ENCODE results near the gene TMEM203.
"Not testable (repeated sequence)": the region's sequence is repeated elsewhere in the genome, so short reads cannot be mapped to it uniquely, and the experiment has no call there.

TMEM203 gene

GRCh38 chr9:137205126-137206069 lies at the start of gene TMEM203, which contains the start of gene NDOR1:
Gene TMEM203, minus strand, starts transcription at chr9:137205648. Its CDS starts 234 bp downstream, at chr9:137205414.
Gene NDOR1, plus strand, starts transcription at chr9:137205700. Its CDS starts 78 bp downstream, at chr9:137205778.
- DNase-seq, result peak; percentile 47

GRCh38 chr9:137254624-137255447 lies 49.4 kb upstream of the TMEM203 start, which contains the start of gene NELFB:
Gene NELFB, plus strand, starts transcription at chr9:137255327.
- no peak for DNase-seq

DNA sequence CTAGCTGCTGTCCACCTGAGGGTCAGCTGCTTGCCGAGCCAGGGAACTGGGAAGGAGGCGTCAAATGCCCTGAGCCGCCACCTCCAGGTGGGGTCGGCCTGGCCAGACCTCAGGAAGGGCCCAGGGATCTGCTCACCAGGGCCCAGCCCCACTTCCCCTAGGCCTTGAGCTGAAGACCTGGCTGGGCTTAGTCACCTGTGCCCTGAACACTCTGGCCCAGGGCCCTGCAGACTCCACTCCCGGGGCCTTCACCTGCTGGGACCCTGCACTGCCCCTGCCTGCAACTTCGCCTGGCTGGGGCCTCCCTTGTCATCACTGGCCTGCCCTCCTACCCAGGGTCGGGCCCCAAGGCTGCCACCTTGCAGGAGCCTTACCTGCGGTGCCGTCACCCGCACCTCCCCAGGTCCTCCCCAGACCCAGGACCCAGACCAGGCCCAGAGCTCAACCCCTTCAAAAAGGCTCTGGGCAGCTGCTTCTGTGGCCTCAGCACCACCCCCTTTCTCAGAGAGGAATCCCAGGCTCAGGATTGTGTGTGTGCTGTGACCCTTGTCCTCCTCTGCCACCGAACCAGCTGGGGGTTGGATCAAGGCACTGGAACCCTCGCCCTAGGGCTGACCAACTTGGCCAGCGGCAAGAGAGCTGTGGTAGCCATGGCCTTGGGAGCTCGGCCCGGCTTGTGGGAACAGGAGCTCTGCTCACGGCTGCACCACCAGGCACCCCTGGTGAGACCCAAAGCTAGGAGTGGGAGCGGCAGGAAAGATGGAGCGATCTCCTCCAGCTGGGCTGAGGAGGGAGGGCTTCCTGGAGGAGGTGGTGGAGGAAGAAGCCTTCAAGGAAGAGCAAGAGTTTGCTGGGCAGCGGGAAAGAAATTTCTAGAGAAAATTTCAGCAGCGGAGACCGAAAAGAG lies 48.5 kb upstream of the TMEM203 start:
- no peak for DNase-seq

- DNase-seq, result no peak
These were observed 47.4 kb upstream of the TMEM203 start for GRCh38 chr9:137252555-137253506.

DNA sequence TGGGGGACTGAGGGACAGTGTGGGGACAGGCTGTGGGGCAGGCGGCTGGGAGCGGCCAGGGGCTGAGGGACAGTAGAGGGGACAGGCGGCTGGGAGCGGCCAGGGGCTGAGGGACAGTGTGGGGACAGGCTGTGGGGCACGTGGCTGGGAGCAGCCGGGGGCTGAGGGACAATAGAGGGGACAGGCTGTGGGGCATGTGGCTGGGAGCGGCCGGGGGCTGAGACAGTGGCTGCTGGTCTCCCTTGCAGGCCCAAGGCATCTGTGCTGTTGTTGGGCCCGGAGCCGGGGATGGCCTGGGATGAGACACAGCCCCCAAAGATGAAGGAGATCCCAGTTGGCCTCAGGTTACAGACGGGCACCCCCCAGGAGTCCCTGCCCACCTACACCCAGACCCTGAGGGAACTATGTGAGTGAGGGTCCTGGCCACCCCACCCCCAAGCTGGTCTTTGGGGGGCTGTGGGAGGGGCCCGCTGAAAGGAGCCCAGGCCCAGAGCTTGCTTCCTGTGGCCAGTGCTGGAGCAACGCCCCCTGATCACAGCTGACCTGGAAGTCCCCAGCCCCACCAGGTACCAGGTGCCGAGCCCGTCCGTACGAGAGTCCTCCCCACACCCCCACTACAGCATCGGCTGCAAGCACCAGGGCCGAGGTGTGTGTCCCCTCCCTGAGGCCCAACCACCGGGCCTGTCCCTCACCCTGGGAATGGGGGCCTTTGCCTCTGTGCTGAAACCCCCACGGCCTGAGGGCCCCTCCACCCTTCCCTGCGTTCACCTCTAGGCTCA lies 46.2 kb upstream of the TMEM203 start:
- DNase-seq, result no peak

GRCh38 chr9:137251194-137251461 lies 45.7 kb upstream of the TMEM203 start, which contains the start of gene STPG3:
Gene STPG3, plus strand, starts transcription at chr9:137251286. Its CDS starts 1 bp downstream, at chr9:137251287.
- DNase-seq, result no peak

DNA sequence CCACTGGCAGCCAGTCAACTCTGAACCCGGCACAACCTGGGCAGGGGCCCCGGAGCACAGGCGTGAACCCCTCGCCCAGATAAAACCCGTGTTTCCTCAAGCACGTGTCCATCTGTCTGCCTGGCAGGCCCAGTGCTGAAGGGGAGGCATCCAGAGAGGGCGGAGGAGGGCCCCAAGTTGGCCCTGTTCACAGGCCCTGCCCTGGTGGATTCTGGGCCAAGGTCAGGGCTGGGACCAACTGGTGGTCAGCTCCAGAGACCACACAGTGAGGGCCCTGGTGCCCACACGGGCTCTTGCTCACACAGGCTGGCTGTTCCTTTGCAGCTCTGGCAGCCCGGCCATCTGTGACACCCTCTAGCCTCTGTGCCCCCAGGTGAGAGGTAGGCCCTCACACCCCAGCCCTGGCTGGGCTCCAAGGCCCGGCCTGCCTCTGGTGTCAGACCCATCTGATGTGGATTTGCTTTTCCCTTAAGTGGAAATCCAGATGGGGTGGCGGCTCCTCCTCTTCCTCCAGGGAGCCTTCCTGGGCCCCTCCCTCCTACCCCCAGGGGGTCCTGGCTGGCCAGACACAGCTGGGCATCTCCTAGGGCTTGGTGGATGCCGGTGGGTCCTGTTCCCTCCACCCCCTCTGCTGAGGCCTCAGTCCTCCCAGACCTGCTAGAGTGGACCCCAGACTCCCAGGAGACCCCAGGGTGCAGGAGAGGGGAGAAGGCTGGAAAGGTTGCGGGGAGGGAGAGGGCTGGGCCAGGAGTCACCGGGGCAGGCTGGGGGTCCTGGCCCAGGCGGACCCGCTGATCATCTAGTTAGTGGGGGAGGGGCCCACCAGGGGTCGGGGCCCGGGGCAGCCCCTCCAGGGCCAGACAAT lies 45.1 kb upstream of the TMEM203 start:
- no peak for DNase-seq

- DNase-seq, result no peak
These were observed 42.4 kb upstream of the TMEM203 start for GRCh38 chr9:137247916-137248175.

- DNase-seq, result no peak
These were observed 41.9 kb upstream of the TMEM203 start for GRCh38 chr9:137247135-137247915.

GRCh38 chr9:137245450-137246421 lies 40.3 kb upstream of the TMEM203 start:
- DNase-seq, result no peak

DNA sequence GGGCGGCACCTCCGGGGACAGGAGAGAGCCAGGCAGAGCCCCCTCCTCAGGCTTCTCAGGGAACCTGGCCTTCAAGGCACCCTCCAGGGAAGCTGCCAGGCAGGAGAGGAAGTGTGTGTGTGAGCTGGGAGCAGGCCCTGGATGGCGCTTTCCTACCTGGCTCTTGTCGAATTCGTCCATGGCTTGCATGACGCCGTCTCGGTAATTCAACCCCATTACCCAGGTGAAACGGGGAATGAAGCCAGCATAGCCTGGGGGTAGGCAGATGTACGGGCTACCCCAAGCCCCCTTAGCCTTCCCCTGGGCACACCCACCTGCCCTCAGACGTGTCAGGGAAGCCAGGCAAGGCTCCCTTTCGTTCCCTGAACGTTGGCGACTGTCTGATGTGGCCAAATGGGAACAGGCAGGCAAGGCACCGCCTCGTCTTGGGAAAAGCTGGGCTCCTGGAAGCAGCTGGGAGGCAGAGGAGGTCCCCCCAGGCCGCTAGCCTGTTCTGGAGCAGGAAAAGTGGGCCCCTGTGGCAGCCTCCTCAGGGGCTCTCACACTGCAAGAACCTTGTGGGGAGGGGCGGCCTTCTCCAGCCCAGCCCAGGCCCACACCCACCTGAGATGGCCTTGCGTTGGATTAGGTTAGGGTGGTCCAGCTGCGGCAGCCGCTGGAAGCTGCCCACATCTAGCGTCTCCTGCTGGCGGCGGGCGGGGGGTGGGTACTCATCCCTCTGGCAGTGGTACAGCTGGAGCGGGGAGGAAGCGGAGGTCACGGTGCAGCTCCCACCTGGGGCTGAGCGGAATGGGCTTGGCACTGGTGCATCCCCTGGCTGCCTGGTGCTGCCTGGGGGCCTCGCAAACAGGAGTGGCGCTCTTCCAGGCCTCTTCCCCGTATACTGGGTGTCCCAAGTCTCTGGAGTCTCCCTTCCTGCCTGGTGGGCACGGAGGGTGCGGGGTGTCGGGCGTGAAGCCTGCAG lies 39.3 kb upstream of the TMEM203 start:
- DNase-seq, result no peak

GRCh38 chr9:137243626-137244485 lies 38.4 kb upstream of the TMEM203 start:
- DNase-seq, result no peak

DNA sequence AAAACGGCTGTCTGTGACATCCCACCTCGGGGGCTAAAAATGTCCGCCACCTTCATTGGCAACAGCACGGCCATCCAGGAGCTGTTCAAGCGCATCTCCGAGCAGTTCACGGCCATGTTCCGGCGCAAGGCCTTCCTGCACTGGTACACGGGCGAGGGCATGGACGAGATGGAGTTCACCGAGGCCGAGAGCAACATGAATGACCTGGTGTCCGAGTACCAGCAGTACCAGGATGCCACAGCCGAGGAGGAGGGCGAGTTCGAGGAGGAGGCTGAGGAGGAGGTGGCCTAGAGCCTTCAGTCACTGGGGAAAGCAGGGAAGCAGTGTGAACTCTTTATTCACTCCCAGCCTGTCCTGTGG lies 37.8 kb upstream of the TMEM203 start:
- DNase-seq, result not testable (repeated sequence)

GRCh38 chr9:137242269-137243203 lies 37.1 kb upstream of the TMEM203 start:
- DNase-seq, result no peak
